HCT116 (cell line): Measurements from ENCODE around the gene POLR2C. TPM values are rescaled to one million over a fixed set of nuclear protein-coding genes. Genes with fewer than 3 reads are reported as not detected.

Source experiments
- ATAC-seq: fragments of 200-7000 bp; cut with Tn5 transposase; 2 replicates; pipeline ENCODE4 v1.9.1; 2020; ENCODE audit warnings: mild to moderate bottlenecking, moderate library complexity
- BruUV-seq: library from RNA; stranded (reverse); fragments of 400-500 nt; replicated peaks from 2 replicates; lab custom pipeline; 2021; lab: Mats Ljungman, UMichigan
- CTCF ChIA-PET: fragments of 300-600 bp; sonication (Branson Sonifier 250); formaldehyde crosslinking; loops from one replicate; lab custom pipeline; 2021; ENCODE audit warnings: antibody characterized with exemption; lab: Charles Lee
- POLR2A ChIA-PET: fragments of 300-600, 350-600 bp; sonication (Branson Sonifier 250); formaldehyde crosslinking; loops from one replicate; lab custom pipeline; 2021; ENCODE audit warnings: antibody characterized with exemption; lab: Charles Lee
- RAD21 ChIA-PET, 2 experiments: fragments of 300-600 bp; sonication (Branson Sonifier 250); formaldehyde crosslinking; loops; one replicate each; lab custom pipeline; 2023; ENCODE audit warnings: low total read pairs in 2 of 2; ENCODE audit not compliant: uncharacterized antibody in 2 of 2, unreplicated experiment in 2 of 2, low non-redundant PET in 1 of 2; lab: Charles Lee
- DNase-seq: peaks from one replicate; pipeline ENCODE4 v3.0.0-alpha.2; 2010; ENCODE audit warnings: low read depth, low spot score
- H2AFZ ChIP-seq: fragments of 200-600 bp; shearing (Covaris generic), sonication (generic); 2 replicates; pipeline ENCODE4 v1.6.1; 2017; ENCODE audit warnings: low read depth, mixed run types, mixed read lengths, antibody characterized with exemption, low read length; ENCODE audit not compliant: poor library complexity, severe bottlenecking
- H3K27ac ChIP-seq: 2 replicates; pipeline ENCODE4 v1.5.1; 2012; ENCODE audit warnings: low read depth, low read length
- H3K27me3 ChIP-seq: fragments of 200-600 bp; sonication (generic); 2 replicates; pipeline ENCODE4 v1.6.1; 2016; ENCODE audit warnings: mixed run types, low read length, mixed read lengths; ENCODE audit not compliant: insufficient read depth
- H3K36me3 ChIP-seq, 2 experiments: fragments of 200-500 bp in 1 of 2; fragments of 200-600 bp in 1 of 2; sonication (Bioruptor generic) in 1 of 2; sonication (generic) in 1 of 2; 2 replicates each; pipeline versions ENCODE4 v1.5.1 to v1.6.1; 2014 to 2016; ENCODE audit warnings: low read length in 2 of 2, inconsistent platforms in 1 of 2, mixed read lengths in 1 of 2, mixed run types in 1 of 2; ENCODE audit not compliant: insufficient read depth in 2 of 2, control insufficient read depth in 1 of 2
- H3K4me1 ChIP-seq, 2 experiments: fragments of 200-600 bp in 1 of 2; sonication (generic) in 1 of 2; 2 replicates each; pipeline versions ENCODE4 v1.5.1 to v1.6.1; 2012 to 2017; ENCODE audit warnings: low read length in 2 of 2, inconsistent platforms in 1 of 2, mild to moderate bottlenecking in 1 of 2, mixed read lengths in 1 of 2, mixed run types in 1 of 2, moderate library complexity in 1 of 2; ENCODE audit not compliant: insufficient read depth in 2 of 2, control insufficient read depth in 1 of 2
- H3K4me2 ChIP-seq: fragments of 200-600 bp; sonication (generic); 2 replicates; pipeline ENCODE4 v1.6.1; 2017; ENCODE audit warnings: mixed run types, low read length, mixed read lengths
- H3K4me3 ChIP-seq, 2 experiments: fragments of 200-600 bp in 1 of 2; sonication (generic) in 1 of 2; replicated peaks in 1 of 2; 2 replicates each; pipeline ENCODE4 v1.5.1; 2011 to 2016; ENCODE audit warnings: low read length in 2 of 2, control low read depth in 1 of 2, low read depth in 1 of 2, mild to moderate bottlenecking in 1 of 2, mixed read lengths in 1 of 2, mixed run types in 1 of 2
- H3K79me2 ChIP-seq: fragments of 200-600 bp; sonication (generic); 2 replicates; pipeline ENCODE4 v1.6.1; 2017; ENCODE audit warnings: mild to moderate bottlenecking, mixed run types, low read length, moderate library complexity, mixed read lengths; ENCODE audit not compliant: insufficient read depth
- H3K9ac ChIP-seq: fragments of 200-600 bp; sonication (generic); 2 replicates; pipeline ENCODE4 v1.6.1; 2016; ENCODE audit warnings: low read length, mixed read lengths
- H3K9me2 ChIP-seq: fragments of 200-600 bp; sonication (generic), shearing (Covaris generic); 2 replicates; pipeline ENCODE4 v1.6.1; 2017; ENCODE audit warnings: mixed run types, mild to moderate bottlenecking, moderate library complexity; ENCODE audit not compliant: insufficient read depth
- H3K9me3 ChIP-seq, 2 experiments: fragments of 200-500 bp in 1 of 2; fragments of 200-600 bp in 1 of 2; sonication (Bioruptor generic) in 1 of 2; sonication (generic) in 1 of 2; 2 replicates each; pipeline ENCODE4 v1.6.1; 2014 to 2017; ENCODE audit warnings: low read length in 2 of 2, mixed read lengths in 2 of 2, inconsistent platforms in 1 of 2, low read depth in 1 of 2, mild to moderate bottlenecking in 1 of 2, mixed run types in 1 of 2, moderate library complexity in 1 of 2; ENCODE audit not compliant: control insufficient read depth in 1 of 2, insufficient read depth in 1 of 2
- H4K20me1 ChIP-seq: fragments of 200-600 bp; sonication (generic), shearing (Covaris generic); 2 replicates; pipeline ENCODE4 v1.6.1; 2017; ENCODE audit warnings: mixed run types, mild to moderate bottlenecking, moderate library complexity; ENCODE audit not compliant: insufficient read depth
- CTCF ChIP-seq, 3 experiments: fragments of 200-600 bp in 1 of 3; sonication (generic) in 1 of 3; IDR thresholded peaks in 2 of 3; conservative IDR thresholded peaks in 1 of 3; 2 replicates each; pipeline ENCODE4 v1.5.1; 2012 to 2017; ENCODE audit warnings: low read depth in 2 of 3, low read length in 2 of 3, antibody characterized with exemption in 1 of 3, borderline replicate concordance in 1 of 3, control low read depth in 1 of 3, mild to moderate bottlenecking in 1 of 3, mixed read lengths in 1 of 3, mixed run types in 1 of 3, moderate library complexity in 1 of 3; ENCODE audit not compliant: insufficient read depth in 1 of 3
- EGR1 ChIP-seq: IDR thresholded peaks from 2 replicates; pipeline ENCODE4 v1.6.1; 2012; ENCODE audit warnings: low read depth
- ELF1 ChIP-seq: IDR thresholded peaks from 2 replicates; pipeline ENCODE4 v1.6.1; 2012; ENCODE audit warnings: low read depth, borderline replicate concordance
- EZH2 ChIP-seq: fragments of 200-600 bp; sonication (generic); IDR thresholded peaks from 2 replicates; pipeline ENCODE4 v1.6.1; 2017; ENCODE audit warnings: antibody characterized with exemption, mixed run types
- POLR2AphosphoS5 ChIP-seq: IDR thresholded peaks from 2 replicates; pipeline ENCODE4 v1.6.1; 2011; ENCODE audit warnings: mild to moderate bottlenecking, low read depth, low read length, moderate library complexity
- SP1 ChIP-seq: IDR thresholded peaks from 2 replicates; pipeline ENCODE4 v1.6.1; 2012; ENCODE audit warnings: low read depth
- SRF ChIP-seq: IDR thresholded peaks from 2 replicates; pipeline ENCODE4 v1.6.1; 2012; ENCODE audit warnings: low read depth
- ZFX ChIP-seq: fragments of 450-650 bp; IDR thresholded peaks from 2 replicates; pipeline ENCODE4 v1.6.1; 2017
- intact Hi-C: fragments of 100-400 bp; cut with micrococcal nuclease; formaldehyde crosslinking; loops from 2 replicates; pipeline ENCODE4 v1.10.0; 2022
- total RNA-seq: library from RNA; stranded (reverse); gene quantifications from one replicate; pipeline ENCODE4 v1.2.1, GENCODE V29; 2021; ENCODE audit not compliant: unreplicated experiment

Gene POLR2C
- total RNA-seq, 1 experiment from 2014 or later: 74.4 TPM

DNA sequence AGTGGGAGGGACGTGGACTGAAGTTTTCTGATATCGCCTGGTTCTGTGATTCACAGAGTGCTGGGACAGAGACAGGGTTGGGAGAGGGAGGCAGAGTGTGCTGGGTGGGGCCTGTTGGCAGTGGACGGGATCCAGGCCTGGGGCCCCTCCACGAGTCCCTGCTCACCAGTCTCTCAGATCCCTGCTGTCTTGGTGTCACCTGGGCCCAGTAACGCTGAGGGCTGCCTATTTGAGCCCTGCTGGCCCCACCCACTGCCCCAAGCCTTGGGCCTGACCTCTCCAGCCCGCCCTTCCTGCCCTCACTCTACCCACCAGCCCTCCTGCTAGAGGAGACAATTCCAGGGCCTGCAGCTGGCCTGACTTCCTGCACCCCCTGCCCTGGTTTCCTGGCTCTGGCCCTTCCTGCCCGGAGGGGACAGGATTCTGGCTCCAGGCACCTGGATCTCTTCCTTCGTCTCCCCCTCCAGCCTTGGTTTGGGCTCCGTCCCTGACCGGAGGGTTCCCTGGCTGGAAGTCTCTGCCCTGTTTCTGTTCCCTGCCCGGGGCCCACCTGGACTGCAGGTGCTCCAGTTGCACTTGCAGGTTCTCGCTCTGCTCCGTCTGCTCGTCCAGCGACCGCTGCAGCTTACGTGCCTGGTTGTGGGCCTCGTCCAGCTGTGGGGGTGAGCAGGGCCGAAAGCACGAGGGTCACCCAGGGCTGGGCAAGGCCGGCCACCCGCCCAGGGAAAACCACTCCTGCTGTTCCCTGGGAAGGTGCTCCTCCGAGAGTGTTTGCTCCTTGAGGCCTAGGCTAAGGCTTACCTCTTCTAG lies 52.5 kb downstream of the POLR2C start:
- CTCF ChIA-PET: no interaction called here

More for the DNA sequence above, 52.5 kb downstream of the POLR2C start:
- TF ChIP-seq SRF: no peak
- no peak for TF ChIP-seq EGR1
- TF ChIP-seq ELF1: no peak
- no peak for TF ChIP-seq EZH2
- TF ChIP-seq SP1: no peak
- no peak for TF ChIP-seq CTCF (IDR thresholded peaks at IDR 0.05 in 2 of 3, conservative IDR thresholded peaks at IDR 0.05 in 1 of 3; ENCODE audit: borderline replicate concordance in 1 of 3, insufficient read depth in 1 of 3, low read depth in 2 of 3, low read length in 2 of 3)
- no peak for TF ChIP-seq POLR2AphosphoS5
- no peak for TF ChIP-seq ZFX
- RAD21 ChIA-PET: no interaction called here
- intact Hi-C loops: no loop called here
- BruUV-seq: no TSS peak
- no peak overlapping the region for H3K4me3 ChIP-seq
- no peaks in the 10 kb centered on the region for H3K9me3 ChIP-seq
- POLR2A ChIA-PET: no interaction called here
- no peaks in the 10 kb centered on the region for H3K79me2 ChIP-seq
- no peaks in the 10 kb centered on the region for H3K9me2 ChIP-seq
- H4K20me1 ChIP-seq: no peaks in the 10 kb centered on the region
- no peak overlapping the region for H3K9ac ChIP-seq
- no peak overlapping the region for H2AFZ ChIP-seq
- H3K4me2 ChIP-seq: no peak overlapping the region
- ATAC-seq (no peak), DNase-seq (no peak)
- H3K27me3 ChIP-seq: no peaks in the 10 kb centered on the region
- H3K36me3 ChIP-seq: no peaks in the 10 kb centered on the region
- no peak overlapping the region for H3K27ac ChIP-seq
- no peaks in the 10 kb centered on the region for H3K4me1 ChIP-seq
